K562 (cell line): ENCODE data around the gene RCN2.

ENCODE experiments used
- ARID2 ChIP-seq: fragments of 450-650 bp; IDR thresholded peaks from 2 replicates; pipeline ENCODE4 v1.6.1; 2017; ENCODE audit warnings: antibody characterized with exemption, mild to moderate bottlenecking
- JUNB ChIP-seq: fragments of 450-650 bp; formaldehyde crosslinking; conservative IDR thresholded peaks from 2 replicates; pipeline ENCODE4 v1.4.0; 2020; ENCODE audit warnings: mild to moderate bottlenecking
- RBBP5 ChIP-seq: fragments of 200-600 bp; sonication (generic); IDR thresholded peaks from 2 replicates; pipeline ENCODE4 v1.6.1; 2012; ENCODE audit warnings: borderline replicate concordance, mild to moderate bottlenecking, low read length, control low read depth, inconsistent platforms; ENCODE audit not compliant: insufficient read depth, poor library complexity, severe bottlenecking
- RBM34 ChIP-seq: fragments of 200-400 bp; formaldehyde crosslinking; IDR thresholded peaks from 2 replicates; pipeline ENCODE4 v1.6.1; 2018; ENCODE audit warnings: low read length, borderline replicate concordance; ENCODE audit not compliant: insufficient read depth
- SMARCB1 ChIP-seq: IDR thresholded peaks from 2 replicates; pipeline ENCODE4 v1.6.1; 2011; ENCODE audit warnings: improper control_type of control experiment, low read depth; ENCODE audit not compliant: insufficient read length

GRCh38 chr15:76916369-76916768, 15.2 kb upstream of the RCN2 start:
- TF ChIP-seq SMARCB1 (no peak), ARID2 (no peak), RBBP5 (no peak), RBM34 (no peak), JUNB (no peak)
